K562 (cell line): Measurements from ENCODE around the gene TULP1. TPM values are rescaled to one million over a fixed set of nuclear protein-coding genes. Genes with fewer than 3 reads are reported as not detected.

Experiments used
- ATF4 ChIP-seq: fragments of 450-650 bp; formaldehyde crosslinking; IDR thresholded peaks from 2 replicates; pipeline ENCODE4 v1.4.0; 2022; ENCODE audit warnings: mild to moderate bottlenecking, moderate library complexity
- CREBBP ChIP-seq: IDR thresholded peaks from one replicate; pipeline ENCODE4 v1.6.1; 2012; ENCODE audit warnings: low read depth, mild to moderate bottlenecking, control low read depth, inconsistent platforms, low read length
- CREM ChIP-seq: IDR thresholded peaks from 2 replicates; pipeline ENCODE4 v1.6.1; 2014; ENCODE audit warnings: antibody characterized with exemption, low read depth
- DMBX1 ChIP-seq: fragments of 250-450 bp; sonication (Bioruptor Pico); IDR thresholded peaks from 2 replicates; pipeline ENCODE4 v1.8.0; 2022; ENCODE audit warnings: inconsistent platforms, mild to moderate bottlenecking, moderate library complexity, borderline replicate concordance
- DNMT1 ChIP-seq: fragments of 450-650 bp; IDR thresholded peaks from 2 replicates; pipeline ENCODE4 v1.6.1; 2016; ENCODE audit warnings: antibody characterized with exemption, mild to moderate bottlenecking
- FOXJ3 ChIP-seq: sonication (generic); formaldehyde crosslinking; IDR thresholded peaks from 2 replicates; pipeline ENCODE4 v1.4.0; 2020; ENCODE audit warnings: mild to moderate bottlenecking, missing genetic modification reagents
- HDAC1 ChIP-seq, 2 experiments: fragments of 450-650 bp; IDR thresholded peaks; 2 replicates each; pipeline ENCODE4 v1.6.1; 2016 to 2017; ENCODE audit warnings: inconsistent platforms in 1 of 2, mild to moderate bottlenecking in 1 of 2, moderate library complexity in 1 of 2
- IFI16 ChIP-seq: fragments of 250-450 bp; sonication (Bioruptor Pico); IDR thresholded peaks from 2 replicates; pipeline ENCODE4 v2.1.2; 2022; ENCODE audit warnings: mild to moderate bottlenecking, inconsistent platforms
- LCOR ChIP-seq: sonication (generic); formaldehyde crosslinking; IDR thresholded peaks from 2 replicates; pipeline ENCODE4 v1.8.0; 2022; ENCODE audit warnings: mild to moderate bottlenecking, missing genetic modification reagents
- LEF1 ChIP-seq: fragments of 450-650 bp; IDR thresholded peaks from 2 replicates; pipeline ENCODE4 v1.6.1; 2016; ENCODE audit warnings: mild to moderate bottlenecking
- MCM2 ChIP-seq: fragments of 450-650 bp; IDR thresholded peaks from 2 replicates; pipeline ENCODE4 v1.6.1; 2017; ENCODE audit warnings: low read depth, mild to moderate bottlenecking
- MCM7 ChIP-seq, 2 experiments: fragments of 450-650 bp; IDR thresholded peaks; 2 replicates each; pipeline ENCODE4 v1.6.1; 2016 to 2018
- MEF2D ChIP-seq: conservative IDR thresholded peaks from 2 replicates; pipeline ENCODE4 v1.6.1; 2016; ENCODE audit warnings: low read depth, missing genetic modification characterization, missing compliant biosample characterization
- NFIC ChIP-seq: fragments of 450-650 bp; IDR thresholded peaks from 2 replicates; pipeline ENCODE4 v1.6.1; 2017; ENCODE audit warnings: mild to moderate bottlenecking, inconsistent platforms
- PRMT5 ChIP-seq: sonication (generic); formaldehyde crosslinking; IDR thresholded peaks from 2 replicates; pipeline ENCODE4 v1.5.0; 2020; ENCODE audit warnings: missing genetic modification reagents
- RNF219 ChIP-seq: fragments of 250-450 bp; sonication (Bioruptor Pico); IDR thresholded peaks from 2 replicates; pipeline ENCODE4 v1.5.0; 2022; ENCODE audit warnings: mild to moderate bottlenecking
- SAFB2 ChIP-seq: fragments of 200-400 bp; formaldehyde crosslinking; IDR thresholded peaks from 2 replicates; pipeline ENCODE4 v1.6.1; 2018; ENCODE audit warnings: borderline replicate concordance, low read length, low read depth, moderate library complexity; ENCODE audit not compliant: severe bottlenecking
- STAT5B ChIP-seq: fragments of 250-450 bp; sonication (Bioruptor Pico); IDR thresholded peaks from 2 replicates; pipeline ENCODE4 v1.8.0; 2021; ENCODE audit warnings: mild to moderate bottlenecking, inconsistent platforms
- UBTF ChIP-seq, 2 experiments: IDR thresholded peaks; 2 replicates each; pipeline ENCODE4 v1.6.1; 2012; ENCODE audit warnings: improper control_type of control experiment in 2 of 2, low read depth in 2 of 2, low read length in 2 of 2, borderline replicate concordance in 1 of 2
- ZFP1 ChIP-seq: fragments of 450-650 bp; formaldehyde crosslinking; IDR thresholded peaks from 2 replicates; pipeline ENCODE4 v1.4.0; 2020; ENCODE audit warnings: mild to moderate bottlenecking, mixed read lengths
- ZHX1 ChIP-seq: fragments of 150-350 bp; conservative IDR thresholded peaks from 2 replicates; pipeline ENCODE4 v1.6.1; 2014; ENCODE audit warnings: low read length
- ZNF124 ChIP-seq: sonication (generic); formaldehyde crosslinking; IDR thresholded peaks from 2 replicates; pipeline ENCODE4 v1.8.1; 2022; ENCODE audit warnings: missing genetic modification reagents
- ZNF354B ChIP-seq: fragments of 250-450 bp; sonication (Bioruptor Pico); IDR thresholded peaks from 2 replicates; pipeline ENCODE4 v1.4.0; 2020
- polyA plus RNA-seq, 8 experiments: library from polyadenylated mRNA; depleted of rRNA in 4 of 8; stranded (reverse) in 5 of 8; unstranded in 3 of 8; fragments of >200 nt; fragmentation: Nextera tagmentation in 2 of 8; fragmentation: Illumina TruSeq in 1 of 8; extraction: Ambion mirVana in 2 of 8; extraction: Trizol in 1 of 8; gene quantifications; 2 replicates each; pipeline versions ENCODE4 v1.2.1 to v1.2.3, GENCODE V29; 2011 to 2014; ENCODE audit warnings: inconsistent platforms in 1 of 8, missing spikeins in 1 of 8
- total RNA-seq, 7 experiments: library from RNA; depleted of rRNA in 6 of 7; stranded (reverse); fragments of >200 nt in 6 of 7; fragmentation: Illumina TruSeq in 2 of 7; extraction: Trizol in 2 of 7; gene quantifications; 2 replicates each; pipeline versions ENCODE4 v1.2.1 to v1.2.3, GENCODE V29; 2011 to 2021; ENCODE audit warnings: low replicate concordance in 1 of 7

Gene TULP1
- total and polyA plus RNA-seq, 9 of the 15 experiments (the other 6 are each of a cell fraction or from before 2014, with no cell fraction given): 0.06 to 0.17 (median 0.09) TPM; not detected in 6

- TF ChIP-seq RNF219 (CRISPR knock-in tag) (no peak), ZFP1 (CRISPR knock-in tag) (no peak), CREM (no peak), DNMT1 (no peak), ZHX1 (no peak), HDAC1 (IDR thresholded peaks at IDR 0.05) (peak in 1 of 2 experiments; percentile 23; a peak in 1 of 4 replicates), SAFB2 (no peak), UBTF (IDR thresholded peaks at IDR 0.05; ENCODE audit: borderline replicate concordance in 1 of 2, low read depth in 2 of 2, low read length in 2 of 2) (no peak), ATF4 (CRISPR knock-in tag) (no peak), MEF2D (tag) (no peak), NFIC (no peak), MCM7 (IDR thresholded peaks at IDR 0.05) (no peak), ZNF124 (CRISPR knock-in tag) (no peak), PRMT5 (CRISPR knock-in tag) (no peak), LEF1 (no peak), FOXJ3 (CRISPR knock-in tag) (no peak), STAT5B (no peak), LCOR (CRISPR knock-in tag) (no peak; the same call in 1 of the 2 replicates), ZNF354B (no peak), DMBX1 (CRISPR knock-in tag) (no peak), MCM2 (no peak), IFI16 (CRISPR knock-in tag) (no peak), CREBBP (no peak)
Observed at GRCh38 chr6:35498422-35499067, 14.2 kb downstream of the TULP1 start (continued).
